Urinary bladder (tissue), 4 donors: ENCODE data around the gene MARCHF6. TPM values are rescaled to one million over a fixed set of nuclear protein-coding genes. Genes with fewer than 3 reads are reported as not detected.

ENCODE experiments used
- DNase-seq: peaks from one replicate; pipeline ENCODE4 v3.0.0-alpha.2; 2015; ENCODE audit errors: extremely low spot score
- H3K27ac ChIP-seq: one replicate; pipeline ENCODE4 v1.5.1; 2013; ENCODE audit warnings: low read depth, mild to moderate bottlenecking, moderate library complexity
- H3K36me3 ChIP-seq: one replicate; pipeline ENCODE4 v1.6.1; 2013; ENCODE audit warnings: mild to moderate bottlenecking, moderate library complexity; ENCODE audit not compliant: insufficient read depth
- H3K4me1 ChIP-seq: one replicate; pipeline ENCODE4 v1.6.1; 2013; ENCODE audit warnings: mild to moderate bottlenecking, moderate library complexity; ENCODE audit not compliant: insufficient read depth
- H3K4me3 ChIP-seq: one replicate; pipeline ENCODE4 v1.5.1; 2013; ENCODE audit warnings: low read depth, low read length
- WGBS: extraction: QIAGEN DNeasy Blood & Tissue Kit; methylation state at CpG from one replicate; pipeline ENCODE4 v1.1.7; 2013; 5-methylcytosine and 5-hydroxymethylcytosine counted together
- polyA plus RNA-seq: library from polyadenylated mRNA; stranded (reverse); fragments of 200-250 nt; gene quantifications from one replicate; pipeline ENCODE4 v1.2.3, GENCODE V29; 2013
- total RNA-seq: library from RNA; depleted of rRNA; stranded (reverse); fragments of >200 nt; gene quantifications from one replicate; pipeline ENCODE4 v1.2.3, GENCODE V29; 2014
- donor health status: healthy with polysubstance abuse.
- donor health status: healthy.

The MARCHF6 gene
- total and polyA plus RNA-seq, 2 donors: 39.0 to 165 TPM

DNA sequence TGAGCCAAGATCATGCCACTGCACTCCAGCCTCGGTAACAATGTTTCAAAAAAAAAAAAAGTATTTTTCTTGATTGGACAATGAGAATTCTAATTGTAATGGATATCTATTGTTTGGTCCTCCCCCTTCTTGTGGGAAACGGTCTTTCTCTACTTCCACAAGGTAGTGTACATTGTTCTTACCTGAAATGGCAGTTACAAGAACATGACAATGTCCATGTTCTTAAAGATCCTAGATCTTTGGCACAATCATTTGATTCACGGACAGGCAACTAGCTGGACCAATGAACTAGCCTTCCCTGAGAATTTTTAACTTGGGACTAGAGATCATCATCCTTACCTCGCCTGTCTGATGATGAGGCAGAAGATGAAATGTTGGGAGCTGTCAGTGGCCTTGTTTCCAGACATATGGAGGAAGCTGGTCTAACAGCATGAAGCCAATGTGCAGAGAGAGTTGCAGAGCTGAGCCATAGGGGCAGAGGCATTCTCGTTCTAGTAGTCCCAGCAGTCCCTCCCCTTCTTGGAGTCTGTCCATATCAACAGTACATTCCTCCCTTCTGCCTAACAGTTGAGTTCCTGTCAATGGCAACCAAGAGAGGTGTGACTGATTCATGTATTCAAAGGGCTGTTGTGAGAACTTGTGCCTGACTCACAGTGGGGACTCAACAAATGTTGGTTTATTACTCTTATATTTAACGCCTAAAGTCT is 2.1 kb upstream of the MARCHF6 start:
- H3K4me1 ChIP-seq: no peaks in the 10 kb centered on the region
- WGBS: 84% methylated on average over 6 of the region's 6 CpGs
- H3K4me3 ChIP-seq: no peak overlapping the region
- no peak for DNase-seq
- no peak overlapping the region for H3K27ac ChIP-seq
- no peaks in the 10 kb centered on the region for H3K36me3 ChIP-seq

DNA sequence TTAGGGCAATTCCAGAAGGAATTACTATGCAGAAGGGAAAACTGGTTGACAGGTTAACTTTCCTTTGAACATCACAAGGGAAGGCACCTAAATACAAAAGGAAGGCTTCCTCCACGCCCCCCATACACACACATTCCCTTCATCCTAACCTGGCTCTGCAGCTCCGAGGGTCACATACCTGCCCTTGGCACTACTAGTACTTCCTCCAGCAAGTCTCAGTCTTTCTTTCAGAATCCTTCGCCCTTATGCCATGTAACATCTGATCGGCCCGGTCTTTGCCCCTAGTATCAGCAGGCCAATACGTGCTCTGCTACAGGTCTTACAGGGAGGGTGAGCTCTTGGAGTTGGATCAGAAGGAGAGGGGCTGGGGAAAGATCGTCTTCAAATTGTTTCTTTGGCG is 1.6 kb upstream of the MARCHF6 start:
- Histone ChIP-seq H3K27ac (no peak overlapping the region), H3K36me3 (no peaks in the 10 kb centered on the region), H3K4me3 (no peak overlapping the region), H3K4me1 (no peaks in the 10 kb centered on the region)
- WGBS: 79% methylated on average over 8 of the region's 8 CpGs
- no peak for DNase-seq

DNA sequence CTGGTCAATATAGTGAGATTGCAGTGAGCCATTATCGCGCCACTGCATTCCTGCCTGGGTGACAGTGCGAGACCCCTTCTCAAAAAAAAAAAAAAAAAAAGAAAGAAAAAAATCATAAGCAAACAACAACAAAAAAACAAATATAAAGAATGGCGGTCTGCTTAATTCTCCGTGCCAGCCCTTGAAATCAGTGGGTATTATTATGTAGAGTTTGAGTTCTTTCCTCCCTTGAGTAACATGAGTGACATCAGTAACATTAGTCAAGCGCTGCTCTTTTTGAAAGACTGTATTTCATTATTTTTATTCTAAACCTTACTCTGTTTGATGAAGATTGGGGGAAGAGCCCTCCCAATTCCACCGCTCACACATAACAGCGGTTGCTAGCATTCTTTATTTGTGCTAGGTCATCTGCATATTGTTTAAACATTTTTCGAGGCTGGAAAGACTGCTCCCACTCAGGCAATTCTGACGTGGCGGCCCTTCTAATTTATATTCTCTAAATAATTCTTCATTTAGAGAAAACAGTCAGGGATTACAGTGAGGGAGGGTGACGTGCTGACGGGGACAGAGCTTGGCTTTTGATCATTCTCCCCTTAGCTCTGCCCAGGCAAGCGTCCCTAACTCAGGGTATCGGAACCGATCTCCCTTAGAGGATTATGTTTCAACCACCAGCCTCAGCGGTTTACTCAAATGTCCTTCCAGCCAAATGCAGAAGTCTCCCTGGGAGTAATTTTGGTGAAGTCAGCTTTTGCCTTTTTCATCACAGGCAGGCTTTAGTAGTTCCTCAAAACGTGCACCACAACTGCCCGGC is 860 bp upstream of the MARCHF6 start:
- Histone ChIP-seq H3K36me3 (no peaks in the 10 kb centered on the region), H3K27ac (peak overlapping the region; percentile 92), H3K4me3 (peak overlapping the region; percentile 100), H3K4me1 (no peaks in the 10 kb centered on the region)
- DNase-seq: no peak
- 20% methylated on average over 19 of the region's 19 CpGs for WGBS

DNA sequence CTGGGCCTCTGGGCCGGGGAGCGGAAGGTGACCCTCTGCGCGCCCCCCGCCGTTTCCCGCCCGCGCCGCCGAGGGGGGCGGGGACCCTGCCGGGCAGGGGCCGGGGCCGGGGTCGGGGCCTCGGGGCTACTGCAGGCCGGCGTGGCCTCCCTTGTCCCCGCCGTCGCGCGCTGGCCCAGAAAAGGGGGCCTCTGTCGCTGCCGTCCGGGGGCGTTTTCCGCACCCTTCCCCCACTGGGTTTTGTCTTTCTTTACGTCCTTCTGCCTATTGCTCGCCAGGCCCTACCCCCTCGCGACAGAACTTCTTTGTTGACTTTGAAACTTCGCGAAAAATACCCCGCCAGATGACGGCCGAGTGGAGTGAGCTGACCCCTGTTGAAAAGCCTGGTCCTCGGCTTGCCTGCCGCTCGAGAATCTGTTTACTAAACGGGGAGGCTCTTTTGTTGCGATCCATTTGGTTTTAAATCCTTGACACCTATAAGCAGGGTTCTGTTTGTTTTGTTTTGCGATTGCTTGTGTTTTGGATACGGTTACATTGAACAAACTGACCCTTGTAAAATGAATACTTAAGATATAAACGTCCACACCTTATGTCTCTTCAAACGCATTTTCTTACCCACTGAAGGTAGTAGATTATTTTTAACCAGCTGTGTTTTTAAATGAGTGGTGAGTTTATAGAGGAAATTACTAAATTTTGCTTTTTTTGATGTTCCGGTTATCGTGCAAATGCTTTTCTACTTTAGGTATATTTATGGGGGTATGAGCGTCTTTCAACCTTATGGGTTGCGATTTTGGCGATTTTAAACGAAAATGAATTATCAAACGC is 765 bp downstream of the MARCHF6 start:
- DNase-seq: no peak
- 2% methylated on average over 53 of the region's 54 CpGs for WGBS
- Histone ChIP-seq H3K27ac (peak overlapping the region; percentile 97), H3K4me1 (no peaks in the 10 kb centered on the region), H3K4me3 (peak overlapping the region; percentile 100), H3K36me3 (no peaks in the 10 kb centered on the region)

DNA sequence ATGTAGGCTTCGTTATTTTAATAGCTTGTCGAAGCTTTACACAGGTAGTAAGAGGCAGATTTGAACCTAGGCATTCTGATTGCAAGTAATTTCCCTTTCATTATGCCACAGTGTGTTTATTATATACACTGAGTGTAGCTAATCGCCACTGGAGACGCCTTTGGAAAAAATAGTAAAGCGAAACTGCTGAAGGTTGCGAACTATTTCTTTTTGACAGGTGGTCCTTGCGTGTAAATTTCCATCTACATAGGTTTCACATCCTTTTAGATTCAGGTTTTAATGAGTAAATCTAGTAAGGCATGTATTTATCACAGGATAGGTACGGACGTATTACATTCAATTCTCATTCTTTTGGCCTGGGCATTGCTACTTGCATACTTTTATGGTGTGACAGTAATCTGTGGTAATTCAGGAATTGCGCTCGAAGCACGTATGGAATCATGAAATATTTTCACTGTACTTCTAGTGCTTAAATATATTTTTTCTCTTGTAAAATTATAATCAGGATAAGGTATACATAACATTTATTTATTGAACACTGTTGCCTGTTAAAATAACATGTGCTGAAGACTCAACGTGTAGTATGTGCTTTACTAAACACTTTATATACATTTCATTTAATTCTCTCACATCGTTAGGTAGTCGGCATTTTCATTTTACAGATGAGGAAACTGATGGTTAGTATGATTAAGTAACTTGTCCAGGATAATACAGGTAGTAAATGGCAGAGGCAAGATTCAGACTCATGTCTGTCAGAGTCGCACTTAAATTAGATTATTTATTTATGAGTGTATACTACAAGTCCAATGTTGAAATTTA is 1.8 kb downstream of the MARCHF6 start:
- Histone ChIP-seq H3K27ac (peak overlapping the region; percentile 1), H3K36me3 (no peaks in the 10 kb centered on the region), H3K4me1 (no peaks in the 10 kb centered on the region), H3K4me3 (peak overlapping the region; percentile 100)
- 28% methylated on average over 16 of the region's 16 CpGs for WGBS
- no peak for DNase-seq

DNA sequence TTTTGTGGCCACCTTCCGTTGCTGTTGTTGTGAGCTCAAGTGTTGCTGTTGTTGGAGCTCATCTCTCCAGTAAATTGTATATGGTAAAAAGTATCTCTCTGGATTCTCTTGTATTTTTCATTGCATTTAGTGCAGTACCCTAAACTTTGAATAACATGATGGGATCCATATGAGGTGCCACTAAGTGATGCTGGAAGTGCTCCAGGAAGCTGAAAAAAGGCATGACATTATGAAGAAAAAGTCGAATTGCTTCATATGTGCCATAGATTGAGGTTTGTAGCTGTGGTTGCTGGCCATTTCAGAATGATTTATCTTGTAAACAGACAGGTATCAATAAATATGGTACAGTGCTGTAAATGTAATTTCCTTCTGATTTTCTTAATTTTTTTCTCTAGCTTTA is 5.5 kb downstream of the MARCHF6 start:
- no peak for DNase-seq
- Histone ChIP-seq H3K36me3 (no peaks in the 10 kb centered on the region), H3K4me3 (no peak overlapping the region), H3K4me1 (no peaks in the 10 kb centered on the region), H3K27ac (no peak overlapping the region)
- 78% methylated on average over 2 of the region's 2 CpGs for WGBS

DNA sequence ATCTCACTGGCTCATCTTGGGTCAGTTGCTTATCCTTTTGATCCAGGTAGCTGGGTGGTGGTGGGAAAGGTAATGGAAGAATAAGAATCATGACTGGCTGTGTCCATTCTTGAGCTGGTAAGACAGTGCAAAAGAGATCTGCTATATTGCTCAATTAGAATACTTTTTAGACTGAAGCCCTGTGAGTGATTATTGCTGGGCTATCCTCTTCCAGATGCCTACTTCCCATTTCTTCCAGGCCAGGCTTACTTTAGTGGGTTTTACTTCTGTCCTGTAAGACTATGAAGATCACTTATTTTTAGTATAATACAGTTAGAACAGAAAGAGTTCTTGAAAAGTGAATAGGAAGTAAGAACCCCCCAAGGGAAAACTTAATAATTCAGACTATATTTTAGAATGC is 7.2 kb downstream of the MARCHF6 start:
- DNase-seq: no peak
- Histone ChIP-seq H3K36me3 (no peaks in the 10 kb centered on the region), H3K4me1 (no peaks in the 10 kb centered on the region)

DNA sequence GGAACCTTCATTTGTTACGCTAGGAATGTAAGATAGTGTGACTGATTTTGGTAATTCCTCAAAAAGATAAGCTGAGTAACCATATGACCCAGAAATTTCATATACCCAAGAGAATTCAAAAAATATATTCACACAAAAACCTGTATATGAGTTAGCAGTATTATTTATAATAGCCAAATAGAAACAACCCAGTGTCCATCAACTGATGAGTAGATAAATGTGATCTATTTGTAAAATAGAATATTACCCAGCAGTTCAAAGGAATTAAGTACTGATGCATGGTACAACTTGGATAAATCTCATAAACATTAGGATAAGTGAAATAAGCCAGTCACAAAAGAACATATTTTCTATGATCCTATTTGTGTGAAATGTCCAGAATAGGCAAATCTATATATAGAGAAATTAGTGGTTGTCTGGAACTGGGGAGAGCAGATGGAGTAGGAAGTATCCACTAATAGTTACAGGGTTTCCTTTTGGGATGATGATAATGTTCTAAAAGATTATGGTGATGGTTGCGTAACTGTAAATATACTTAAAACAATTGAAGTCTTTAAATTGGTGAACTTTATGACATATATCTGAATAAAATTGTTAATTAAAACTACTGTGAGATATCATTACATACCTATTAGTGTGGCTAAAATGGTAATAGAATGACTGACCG is 10.2 kb downstream of the MARCHF6 start:
- Histone ChIP-seq H3K36me3 (no peaks in the 10 kb centered on the region), H3K4me1 (peaks cover 1% of the 10 kb centered on the region), H3K27ac (no peak overlapping the region), H3K4me3 (no peak overlapping the region)
- WGBS: 98% methylated on average over 3 of the region's 3 CpGs
- DNase-seq: no peak

More for the DNA sequence above, 7.2 kb downstream of the MARCHF6 start:
- Histone ChIP-seq H3K4me3 (no peak overlapping the region), H3K27ac (no peak overlapping the region)

DNA sequence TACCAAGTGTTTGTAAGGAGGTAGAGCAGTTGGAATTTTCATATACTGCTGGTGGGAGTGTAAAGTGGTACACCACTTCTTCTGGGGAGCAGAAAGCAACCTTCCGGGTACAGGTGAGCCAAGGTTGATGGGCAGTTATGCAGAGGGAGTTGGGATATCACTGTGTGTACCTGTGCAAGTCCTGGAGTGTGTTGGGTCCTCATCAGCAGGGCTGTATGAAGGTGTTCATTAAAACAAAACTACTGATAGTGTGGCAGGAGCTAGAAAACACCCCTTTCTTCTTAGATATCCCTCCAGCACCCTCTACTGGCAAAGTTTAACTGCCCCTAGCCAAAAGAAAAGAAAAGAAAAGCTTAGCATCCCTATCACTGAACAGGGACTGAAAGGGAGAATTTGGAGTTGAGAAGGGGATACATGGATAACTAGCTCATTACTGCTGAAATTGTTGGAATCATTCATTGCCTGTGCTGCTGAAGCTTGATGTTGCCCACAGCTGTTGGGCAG is 10.7 kb downstream of the MARCHF6 start:
- Histone ChIP-seq H3K27ac (no peak overlapping the region), H3K36me3 (no peaks in the 10 kb centered on the region), H3K4me3 (no peak overlapping the region), H3K4me1 (peaks cover 1% of the 10 kb centered on the region)
- no peak for DNase-seq
- 96% methylated on average over 1 of the region's 1 CpG for WGBS

DNA sequence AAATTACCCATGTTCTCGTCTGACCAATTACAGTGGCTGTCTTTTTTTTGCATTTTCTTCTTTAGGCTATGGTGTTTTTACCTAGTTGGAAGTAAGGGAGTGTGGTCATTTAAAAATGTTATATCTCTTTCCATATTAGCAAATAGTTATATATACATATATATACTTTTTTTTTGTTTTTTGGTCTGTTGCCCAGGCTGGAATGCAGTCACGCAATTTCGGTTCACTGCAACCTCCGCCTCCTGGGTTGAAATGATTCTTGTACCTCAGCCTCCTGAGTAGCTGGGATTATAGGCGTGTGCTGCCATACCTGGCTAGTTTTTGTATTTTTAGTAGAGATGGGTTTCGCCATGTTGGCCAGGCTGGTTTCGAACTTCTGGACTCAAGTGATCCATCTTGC is 12.3 kb downstream of the MARCHF6 start:
- 88% methylated on average over 7 of the region's 7 CpGs for WGBS
- Histone ChIP-seq H3K27ac (no peak overlapping the region), H3K4me1 (peaks cover 1% of the 10 kb centered on the region), H3K36me3 (no peaks in the 10 kb centered on the region), H3K4me3 (no peak overlapping the region)
- DNase-seq: no peak

DNA sequence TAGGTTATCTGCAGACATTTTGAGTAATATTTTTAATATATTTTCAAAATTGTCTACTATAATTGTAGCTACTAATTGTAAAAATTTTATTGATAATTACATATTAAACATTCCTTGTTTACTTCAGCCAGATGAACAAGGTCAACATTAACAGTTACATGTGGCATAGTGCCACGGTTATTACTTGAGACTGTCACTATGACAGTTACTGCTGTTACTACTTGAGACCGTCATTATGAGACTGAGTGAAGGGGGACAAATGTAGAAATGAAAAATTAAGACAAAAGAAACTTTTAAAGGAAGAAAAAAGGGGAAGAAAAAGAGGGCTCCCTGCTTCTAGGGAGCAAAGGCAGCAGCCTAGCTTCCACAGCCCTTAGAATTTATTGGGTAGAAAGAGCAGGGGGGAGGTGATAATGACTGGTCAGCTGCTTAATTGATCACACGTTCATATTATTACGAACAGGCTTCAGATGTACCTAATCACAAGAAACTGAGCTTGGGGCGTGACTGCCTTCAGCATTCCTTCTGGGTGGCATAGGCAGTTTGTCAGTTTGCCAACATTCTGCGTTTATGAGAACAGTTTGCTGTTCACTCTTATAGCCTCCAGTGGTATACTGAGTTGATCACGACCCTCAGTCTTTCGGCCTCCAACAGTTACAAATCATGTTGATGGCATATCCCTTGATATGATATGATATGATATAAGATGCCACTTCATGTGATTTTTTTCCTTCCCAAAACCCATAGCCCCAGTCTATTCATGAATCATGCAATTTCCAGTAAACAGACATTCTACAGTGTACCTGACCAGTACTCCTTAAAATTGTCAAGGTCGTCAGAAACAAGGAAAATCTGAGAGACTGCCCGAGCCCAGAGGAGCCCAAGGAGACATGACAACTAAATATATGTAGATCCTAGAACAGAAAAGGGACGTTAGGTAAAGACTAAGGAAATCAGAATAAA is 13.1 kb downstream of the MARCHF6 start:
- no peaks in the 10 kb centered on the region for H3K36me3 ChIP-seq
- peaks cover 1% of the 10 kb centered on the region for H3K4me1 ChIP-seq
- 46% methylated on average over 11 of the region's 11 CpGs for WGBS
- no peak overlapping the region for H3K4me3 ChIP-seq
- peak; percentile 36 for DNase-seq
- no peak overlapping the region for H3K27ac ChIP-seq

DNA sequence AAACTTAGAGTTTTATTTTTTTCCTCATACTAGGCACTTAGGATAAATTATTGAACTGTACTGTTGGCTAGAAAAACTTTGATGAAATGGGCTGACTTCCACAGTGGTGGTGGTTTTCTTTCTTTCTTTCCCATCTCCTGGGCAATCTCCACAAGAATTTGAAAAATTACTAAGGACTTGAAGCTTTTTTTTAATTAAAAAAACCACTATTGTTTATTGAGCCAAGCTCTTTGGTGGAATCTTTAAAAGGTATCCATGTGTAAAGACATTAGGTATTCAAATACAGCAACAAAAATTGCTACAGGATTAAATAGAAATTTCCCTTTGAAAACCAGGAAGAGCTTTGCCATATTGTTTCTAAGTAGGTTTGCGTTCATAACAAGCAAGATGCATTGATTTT is 14.1 kb downstream of the MARCHF6 start:
- Histone ChIP-seq H3K27ac (no peak overlapping the region), H3K4me3 (no peak overlapping the region), H3K36me3 (no peaks in the 10 kb centered on the region), H3K4me1 (peaks cover 1% of the 10 kb centered on the region)
- DNase-seq: no peak
- 89% methylated on average over 1 of the region's 1 CpG for WGBS
